Common myeloid progenitor, CD34-positive (primary cell): Measurements from ENCODE around the gene CAMK2N1.
A peak's percentile ranks its signal among the peaks of the same experiment; 100 is the strongest.

Source experiments
- CTCF ChIA-PET: fragments of 350-600 bp; sonication (Branson Sonifier 250); formaldehyde crosslinking; loops from one replicate; lab custom pipeline; 2021; ENCODE audit warnings: antibody characterized with exemption; lab: Charles Lee
- POLR2A ChIA-PET: fragments of 350-600 bp; sonication (Branson Sonifier 250); formaldehyde crosslinking; loops from one replicate; lab custom pipeline; 2021; ENCODE audit warnings: antibody characterized with exemption; lab: Charles Lee
- DNase-seq, 3 donors: peaks; one replicate each; pipeline versions ENCODE4 v3.0.0 to v3.0.0-alpha.2; 2013
- H3K27ac ChIP-seq, 2 experiments: 1 replicate in 1 of 2; 2 replicates in 1 of 2; pipeline ENCODE4 v1.7.0; 2013; ENCODE audit warnings: inconsistent platforms in 2 of 2, low read length in 2 of 2, mild to moderate bottlenecking in 2 of 2, low read depth in 1 of 2, moderate library complexity in 1 of 2; ENCODE audit not compliant: severe bottlenecking in 2 of 2, insufficient read depth in 1 of 2, poor library complexity in 1 of 2
- H3K27me3 ChIP-seq, 5 experiments: replicated peaks in 2 of 5; 1 replicate in 3 of 5; 2 replicates in 2 of 5; pipeline versions ENCODE4 v1.6.1 to v1.7.0; 2013; ENCODE audit warnings: low read length in 4 of 5, mild to moderate bottlenecking in 2 of 5, moderate library complexity in 2 of 5, inconsistent platforms in 1 of 5; ENCODE audit not compliant: insufficient read depth in 5 of 5, control insufficient read depth in 4 of 5
- H3K36me3 ChIP-seq, 4 experiments: 1 replicate in 2 of 4; 2 replicates in 2 of 4; pipeline versions ENCODE4 v1.6.1 to v1.7.0; 2013; ENCODE audit warnings: low read length in 3 of 4, control low read depth in 1 of 4, mild to moderate bottlenecking in 1 of 4; ENCODE audit not compliant: control insufficient read depth in 4 of 4, insufficient read depth in 4 of 4
- H3K4me1 ChIP-seq, 4 experiments: 1 replicate in 3 of 4; 2 replicates in 1 of 4; pipeline versions ENCODE4 v1.6.1 to v1.7.1; 2013; ENCODE audit warnings: low read length in 3 of 4, mild to moderate bottlenecking in 3 of 4, control low read depth in 1 of 4, inconsistent platforms in 1 of 4, moderate library complexity in 1 of 4; ENCODE audit not compliant: control insufficient read depth in 4 of 4, insufficient read depth in 4 of 4; ENCODE audit errors: control extremely low read depth in 1 of 4
- H3K4me3 ChIP-seq, 7 experiments: 1 replicate in 4 of 7; 2 replicates in 3 of 7; pipeline versions ENCODE4 v1.5.1 to v1.7.0; 2013; ENCODE audit warnings: mild to moderate bottlenecking in 7 of 7, low read length in 6 of 7, moderate library complexity in 6 of 7, inconsistent platforms in 2 of 7, low read depth in 2 of 7, control low read depth in 1 of 7; ENCODE audit not compliant: insufficient read depth in 4 of 7, control insufficient read depth in 1 of 7; ENCODE audit errors: extremely low read depth in 1 of 7
- H3K9me3 ChIP-seq, 5 experiments: 1 replicate in 4 of 5; 2 replicates in 1 of 5; pipeline versions ENCODE4 v1.6.1 to v1.7.1; 2013; ENCODE audit warnings: low read length in 4 of 5, mild to moderate bottlenecking in 2 of 5, inconsistent platforms in 1 of 5, low read depth in 1 of 5, moderate library complexity in 1 of 5; ENCODE audit not compliant: control insufficient read depth in 4 of 5, insufficient read depth in 2 of 5; ENCODE audit errors: control extremely low read depth in 1 of 5
- WGBS: methylation state at CpG from one replicate; pipeline ENCODE4 v1.1.5; 2013; ENCODE audit not compliant: insufficient coverage; 5-methylcytosine and 5-hydroxymethylcytosine counted together

Gene CAMK2N1

GRCh38 chr1:20442920-20443625 lies 42.9 kb downstream of the CAMK2N1 start:
- WGBS, result 88% methylated on average over 3 of the region's 5 CpGs
- no peaks in the 10 kb centered on the region for H3K4me1 ChIP-seq
- ChIA-PET POLR2A (no interaction called here), CTCF (no interaction called here)
- H3K36me3 ChIP-seq, result no peaks in the 10 kb centered on the region
- H3K9me3 ChIP-seq, result no peaks in the 10 kb centered on the region
- no peak overlapping the region for H3K4me3 ChIP-seq
- peaks cover 0 to 30% (median 5%) of the 10 kb centered on the region in 5 experiments for H3K27me3 ChIP-seq
- DNase-seq, result no peak
- H3K27ac ChIP-seq, result no peak overlapping the region

GRCh38 chr1:20440785-20441200 lies 45.2 kb downstream of the CAMK2N1 start:
- Histone ChIP-seq H3K27ac (no peak overlapping the region), H3K9me3 (no peaks in the 10 kb centered on the region), H3K27me3 (peaks cover 0 to 34% (median 11%) of the 10 kb centered on the region in 5 experiments), H3K4me3 (no peak overlapping the region), H3K4me1 (no peaks in the 10 kb centered on the region), H3K36me3 (no peaks in the 10 kb centered on the region)
- ChIA-PET POLR2A (no interaction called here), CTCF (no interaction called here)
- peak; percentile 11 to 44 (median 40) for DNase-seq
- WGBS, result 22% methylated on average over 6 of the region's 6 CpGs

GRCh38 chr1:20439282-20439681 lies 46.7 kb downstream of the CAMK2N1 start:
- CTCF ChIA-PET, result interaction anchor here (0.6 to 1.0 kb wide), 2 partner anchors 10 to 49 kb away, joined by 3 read pairs; no protein-coding TSS in a partner anchor
- Histone ChIP-seq H3K27ac (no peak overlapping the region), H3K4me3 (no peak overlapping the region), H3K36me3 (no peaks in the 10 kb centered on the region), H3K4me1 (no peaks in the 10 kb centered on the region), H3K27me3 (peaks cover 0 to 45% (median 14%) of the 10 kb centered on the region in 5 experiments), H3K9me3 (no peaks in the 10 kb centered on the region)
- POLR2A ChIA-PET, result no interaction called here
- DNase-seq, result peak in 2 of 3 donors; percentile 10 to 15

- no peak for DNase-seq
- H3K27ac ChIP-seq, result no peak overlapping the region
- no peaks in the 10 kb centered on the region for H3K4me1 ChIP-seq
- WGBS, result 89% methylated on average over 1 of the region's 2 CpGs
- peaks cover 0 to 50% (median 14%) of the 10 kb centered on the region in 5 experiments for H3K27me3 ChIP-seq
- H3K36me3 ChIP-seq, result no peaks in the 10 kb centered on the region
- CTCF ChIA-PET, result no interaction called here
- POLR2A ChIA-PET, result no interaction called here
- H3K4me3 ChIP-seq, result no peak overlapping the region
- no peaks in the 10 kb centered on the region for H3K9me3 ChIP-seq
Observed at GRCh38 chr1:20437640-20438039, 48.4 kb downstream of the CAMK2N1 start.

- Histone ChIP-seq H3K27me3 (peaks cover 2 to 65% (median 14%) of the 10 kb centered on the region in 5 experiments), H3K4me1 (no peaks in the 10 kb centered on the region), H3K4me3 (no peak overlapping the region), H3K36me3 (no peaks in the 10 kb centered on the region), H3K27ac (no peak overlapping the region), H3K9me3 (no peaks in the 10 kb centered on the region)
- POLR2A ChIA-PET, result no interaction called here
- DNase-seq, result no peak
- 86% methylated on average over 2 of the region's 4 CpGs for WGBS
- CTCF ChIA-PET, result no interaction called here
Observed at GRCh38 chr1:20432891-20433290, 53.1 kb downstream of the CAMK2N1 start.
